ENCODE measurements around the gene UBXN6.

UBXN6 gene

GRCh38 chr19:4405977-4406376 lies 51.6 kb downstream of the UBXN6 start:
- no peak for DNase-seq (ENCODE audit: low read depth)

DNA sequence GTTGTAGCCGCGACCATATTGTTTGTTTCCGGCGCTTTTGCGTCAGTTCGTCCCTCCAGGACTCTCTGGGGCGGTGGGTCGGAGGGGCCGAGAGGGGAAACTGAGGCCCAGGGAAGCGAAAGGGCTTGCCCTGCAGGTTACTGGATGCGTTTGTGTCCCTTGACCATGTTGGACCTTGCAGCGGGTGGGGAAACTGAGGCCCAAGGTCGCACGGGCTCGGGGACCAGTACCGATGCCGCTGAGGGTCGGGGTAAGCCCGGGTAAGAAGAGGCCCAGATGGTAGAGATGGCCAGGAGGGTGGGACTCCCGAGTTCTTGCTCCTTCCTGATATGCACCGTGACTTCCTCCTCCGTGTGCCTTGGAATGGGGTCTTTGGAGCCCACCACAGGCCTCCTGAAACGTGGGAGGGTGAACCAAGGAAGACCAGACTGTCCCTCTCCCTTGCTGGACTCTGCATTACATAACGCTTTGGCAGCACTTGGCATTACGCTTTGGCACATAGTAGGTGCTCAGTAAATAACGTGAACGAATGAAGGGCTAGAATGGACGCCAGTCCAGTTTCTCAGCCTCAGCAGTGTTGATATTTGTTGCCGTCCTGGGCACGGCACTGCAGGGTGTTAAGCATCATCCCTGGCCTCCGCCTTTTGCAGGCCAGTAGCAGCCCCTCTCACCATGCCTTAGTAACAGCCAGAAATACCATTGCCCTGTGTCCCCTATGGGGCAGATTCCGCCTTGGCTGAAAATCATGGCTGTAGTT lies 54.4 kb downstream of the UBXN6 start:
- DNase-seq (ENCODE audit: low read depth) = no peak
- TF ChIP-seq, protein P1, sequence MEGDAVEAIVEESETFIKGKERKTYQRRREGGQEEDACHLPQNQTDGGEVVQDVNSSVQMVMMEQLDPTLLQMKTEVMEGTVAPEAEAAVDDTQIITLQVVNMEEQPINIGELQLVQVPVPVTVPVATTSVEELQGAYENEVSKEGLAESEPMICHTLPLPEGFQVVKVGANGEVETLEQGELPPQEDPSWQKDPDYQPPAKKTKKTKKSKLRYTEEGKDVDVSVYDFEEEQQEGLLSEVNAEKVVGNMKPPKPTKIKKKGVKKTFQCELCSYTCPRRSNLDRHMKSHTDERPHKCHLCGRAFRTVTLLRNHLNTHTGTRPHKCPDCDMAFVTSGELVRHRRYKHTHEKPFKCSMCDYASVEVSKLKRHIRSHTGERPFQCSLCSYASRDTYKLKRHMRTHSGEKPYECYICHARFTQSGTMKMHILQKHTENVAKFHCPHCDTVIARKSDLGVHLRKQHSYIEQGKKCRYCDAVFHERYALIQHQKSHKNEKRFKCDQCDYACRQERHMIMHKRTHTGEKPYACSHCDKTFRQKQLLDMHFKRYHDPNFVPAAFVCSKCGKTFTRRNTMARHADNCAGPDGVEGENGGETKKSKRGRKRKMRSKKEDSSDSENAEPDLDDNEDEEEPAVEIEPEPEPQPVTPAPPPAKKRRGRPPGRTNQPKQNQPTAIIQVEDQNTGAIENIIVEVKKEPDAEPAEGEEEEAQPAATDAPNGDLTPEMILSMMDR (IDR thresholded peaks at IDR 0.05; ENCODE audit: insufficient read depth, low read depth, low read length, missing control alignments) = no peak
- H3K4me3 ChIP-seq (ENCODE audit: low read length) = peak overlapping the region; percentile 92

More at GRCh38 chr19:4405977-4406376, 51.6 kb downstream of the UBXN6 start:
- TF ChIP-seq, protein P1 (IDR thresholded peaks at IDR 0.05; ENCODE audit: insufficient read depth, low read depth, low read length, missing control alignments) = no peak
- H3K4me3 ChIP-seq (ENCODE audit: low read length) = no peak overlapping the region

- TF ChIP-seq, protein P1 (IDR thresholded peaks at IDR 0.05; ENCODE audit: insufficient read depth, low read depth, low read length, missing control alignments) = no peak
- H3K4me3 ChIP-seq (ENCODE audit: low read length) = peak within 1 kb of the TSS; percentile 92
- peak; percentile 100 for DNase-seq (ENCODE audit: low read depth)
Observed at GRCh38 chr19:4402171-4403004, 55.2 kb downstream of the UBXN6 start, which contains the start of gene CHAF1A. TSS of gene CHAF1A (plus strand) at chr19:4402640. CDS start at chr19:4402763, 123 bp downstream.

DNA sequence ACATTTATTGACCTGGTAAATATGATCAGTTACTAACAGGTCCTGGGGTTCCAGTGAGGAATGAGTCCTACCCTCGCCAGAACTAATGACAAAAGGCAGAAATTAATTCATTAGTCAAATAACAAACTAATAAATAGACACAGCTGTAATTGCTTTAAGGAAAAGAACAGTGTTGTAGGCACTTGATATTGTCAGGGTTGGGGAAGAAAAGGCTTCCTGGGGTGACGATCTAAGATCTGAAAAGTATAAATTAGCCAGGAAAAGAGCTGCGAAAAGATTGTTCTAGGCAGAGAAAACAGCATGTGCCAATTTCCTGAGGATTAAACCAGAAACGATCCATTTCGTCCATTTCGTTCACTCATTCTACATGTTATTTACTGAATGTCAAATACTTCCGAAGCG lies 55.8 kb downstream of the UBXN6 start:
- peak overlapping the region; percentile 45 for H3K4me3 ChIP-seq (ENCODE audit: low read length)
- TF ChIP-seq, protein P1 (IDR thresholded peaks at IDR 0.05; ENCODE audit: insufficient read depth, low read depth, low read length, missing control alignments) = no peak
- no peak for DNase-seq (ENCODE audit: low read depth)

DNA sequence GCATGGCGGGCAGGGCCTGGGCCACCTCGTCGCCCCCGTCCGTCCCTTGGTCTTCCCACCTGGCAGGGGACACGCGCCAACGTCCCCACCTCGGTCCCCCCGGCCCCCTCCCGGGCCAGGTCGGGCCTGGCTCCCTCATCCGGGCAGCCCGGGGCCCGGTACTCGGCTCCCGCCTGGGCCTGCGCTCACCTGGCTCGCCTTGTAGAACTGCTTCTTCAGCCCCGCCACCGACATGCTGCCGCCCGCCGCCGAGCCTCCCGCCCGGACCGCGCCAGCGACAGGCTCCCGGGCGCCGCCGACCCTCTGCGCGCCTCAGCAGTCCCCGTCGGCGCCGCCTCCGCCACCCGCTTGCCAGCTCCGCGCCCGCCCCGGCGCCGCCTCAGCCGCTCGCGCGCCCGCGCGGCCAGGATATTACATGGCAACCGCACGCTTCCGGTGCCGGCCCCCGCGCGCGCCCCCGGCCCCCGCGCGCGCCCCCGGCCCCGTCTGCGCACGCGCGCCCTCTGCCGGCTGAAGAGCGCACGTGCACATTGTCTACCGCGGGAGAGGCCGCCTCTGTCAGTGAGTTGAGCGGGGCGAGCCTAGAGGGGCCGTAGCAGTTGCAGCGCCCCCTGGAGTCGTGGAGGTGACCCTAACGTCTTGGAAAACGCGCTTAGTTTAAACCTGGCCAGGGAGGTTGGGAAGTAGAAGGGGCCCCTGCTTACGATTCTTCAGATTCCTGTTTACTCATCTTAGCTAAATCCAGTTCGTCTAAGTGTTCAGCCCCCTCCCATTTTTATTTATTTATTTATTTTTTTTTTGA lies 57.3 kb downstream of the UBXN6 start, which contains the start of gene SH3GL1:
TSS of gene SH3GL1 (minus strand) at position 413 of the 802 bp plus-strand sequence. CDS start at position 234, 179 bp downstream.
- peak; percentile 91 for DNase-seq (ENCODE audit: low read depth)
- H3K4me3 ChIP-seq (ENCODE audit: low read length) = peak within 1 kb of the TSS; percentile 83
- TF ChIP-seq, protein P1 (IDR thresholded peaks at IDR 0.05; ENCODE audit: insufficient read depth, low read depth, low read length, missing control alignments) = peak; percentile 87

DNA sequence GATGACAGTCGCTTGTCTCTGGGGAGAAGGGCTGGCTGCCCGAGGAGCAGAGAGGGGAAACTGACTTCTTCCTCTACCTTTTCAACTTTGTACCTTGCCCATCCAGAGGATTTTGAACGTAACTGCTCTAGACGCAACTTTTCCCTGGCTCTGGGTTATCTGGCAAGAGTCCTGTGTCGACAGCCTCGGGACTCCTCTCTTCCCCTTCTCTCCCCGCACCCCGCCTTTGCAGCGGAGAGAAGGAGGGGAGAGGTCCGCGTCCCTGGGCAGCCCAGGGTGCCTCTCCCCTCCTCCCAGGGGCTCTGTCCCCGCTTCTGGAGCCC lies 57.8 kb downstream of the UBXN6 start:
- TF ChIP-seq, protein P1 (IDR thresholded peaks at IDR 0.05; ENCODE audit: insufficient read depth, low read depth, low read length, missing control alignments) = no peak
- peak; percentile 21 for DNase-seq (ENCODE audit: low read depth)
- H3K4me3 ChIP-seq (ENCODE audit: low read length) = peak overlapping the region; percentile 83
